Stimulated activated CD4-positive, alpha-beta T cell treated with anti-CD3 and anti-CD28 coated beads, TNF-alpha, amount 100 ng/mL, for 48 hours (primary cell): ENCODE results near the gene HBM.
"Not testable (repeated sequence)": the region's sequence is repeated elsewhere in the genome, so short reads cannot be mapped to it uniquely, and the experiment has no call there.

Experiments
- DNase-seq, 3 donors: peaks; one replicate each; pipeline ENCODE4 v3.0.0-alpha.2; 2020; ENCODE audit warnings: low read depth in 3 of 3

HBM gene

GRCh38 chr16:146646-147045 is 19.1 kb upstream of the HBM start:
- no peak for DNase-seq

GRCh38 chr16:149024-149660 is 16.6 kb upstream of the HBM start:
- no peak for DNase-seq

GRCh38 chr16:152141-153128 is 13.3 kb upstream of the HBM start, which contains the start of gene HBZ:
Gene HBZ, plus strand, starts transcription at chr16:152644. Its CDS starts 266 bp downstream, at chr16:152910.
- no peak for DNase-seq

- DNase-seq, result not testable (repeated sequence)
Measured at GRCh38 chr16:153129-153521, 12.7 kb upstream of the HBM start.

DNA sequence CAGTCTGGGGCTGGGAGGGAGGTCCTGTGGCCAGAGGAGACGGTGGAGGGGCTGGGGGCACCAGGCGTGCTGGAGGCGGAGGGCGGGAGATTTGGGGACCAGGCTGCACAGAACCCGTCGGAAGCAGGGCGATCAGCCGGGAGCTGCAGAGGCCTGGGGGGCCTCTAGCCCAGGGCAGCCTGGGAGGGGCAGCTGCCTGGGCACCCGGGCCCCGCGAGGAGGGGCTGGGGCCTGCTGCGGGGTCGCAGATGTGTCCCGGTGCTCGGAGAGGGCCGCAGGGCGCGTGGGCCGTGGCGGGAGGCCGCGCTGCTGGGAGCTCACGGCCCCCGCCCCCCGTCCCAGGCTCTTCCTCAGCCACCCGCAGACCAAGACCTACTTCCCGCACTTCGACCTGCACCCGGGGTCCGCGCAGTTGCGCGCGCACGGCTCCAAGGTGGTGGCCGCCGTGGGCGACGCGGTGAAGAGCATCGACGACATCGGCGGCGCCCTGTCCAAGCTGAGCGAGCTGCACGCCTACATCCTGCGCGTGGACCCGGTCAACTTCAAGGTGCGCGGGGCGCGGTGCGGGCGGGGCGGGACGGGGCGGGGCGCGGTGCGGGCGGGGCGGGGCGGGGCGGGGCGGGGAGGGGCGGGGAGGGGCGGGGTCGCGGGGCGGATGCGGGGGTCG is 12.1 kb upstream of the HBM start:
- DNase-seq, result not testable (repeated sequence)

DNA sequence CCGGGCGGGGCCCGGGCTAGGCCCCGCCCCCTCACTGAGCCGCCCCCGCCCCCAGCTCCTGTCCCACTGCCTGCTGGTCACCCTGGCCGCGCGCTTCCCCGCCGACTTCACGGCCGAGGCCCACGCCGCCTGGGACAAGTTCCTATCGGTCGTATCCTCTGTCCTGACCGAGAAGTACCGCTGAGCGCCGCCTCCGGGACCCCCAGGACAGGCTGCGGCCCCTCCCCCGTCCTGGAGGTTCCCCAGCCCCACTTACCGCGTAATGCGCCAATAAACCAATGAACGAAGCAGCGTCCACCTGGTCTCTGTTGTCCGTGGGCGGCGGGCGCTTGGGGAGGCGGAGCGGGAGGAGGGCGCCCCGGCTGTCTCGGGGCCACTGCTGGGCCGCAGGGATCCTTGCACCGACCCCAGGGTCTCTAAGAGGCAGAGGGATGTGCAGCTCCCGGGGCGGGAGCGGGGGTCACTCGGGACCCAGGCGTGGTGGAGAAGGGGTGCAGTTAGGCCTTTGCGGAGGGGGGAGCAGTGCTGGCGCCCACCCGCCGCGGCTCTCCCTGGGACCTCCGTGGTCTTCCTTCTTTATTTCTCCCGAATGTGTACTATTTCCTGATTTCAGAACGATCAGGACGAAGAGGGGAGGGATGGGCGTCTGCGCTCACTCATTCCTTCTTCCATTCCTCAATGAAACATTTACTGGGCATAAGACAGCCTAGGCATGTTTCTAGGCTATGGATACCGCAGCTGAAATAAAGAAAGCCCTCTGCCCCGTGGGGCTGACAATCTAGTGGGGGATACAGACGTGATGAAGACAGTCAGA is 11.4 kb upstream of the HBM start:
- DNase-seq, result no peak

GRCh38 chr16:155031-155398 is 10.8 kb upstream of the HBM start:
- no peak for DNase-seq

DNA sequence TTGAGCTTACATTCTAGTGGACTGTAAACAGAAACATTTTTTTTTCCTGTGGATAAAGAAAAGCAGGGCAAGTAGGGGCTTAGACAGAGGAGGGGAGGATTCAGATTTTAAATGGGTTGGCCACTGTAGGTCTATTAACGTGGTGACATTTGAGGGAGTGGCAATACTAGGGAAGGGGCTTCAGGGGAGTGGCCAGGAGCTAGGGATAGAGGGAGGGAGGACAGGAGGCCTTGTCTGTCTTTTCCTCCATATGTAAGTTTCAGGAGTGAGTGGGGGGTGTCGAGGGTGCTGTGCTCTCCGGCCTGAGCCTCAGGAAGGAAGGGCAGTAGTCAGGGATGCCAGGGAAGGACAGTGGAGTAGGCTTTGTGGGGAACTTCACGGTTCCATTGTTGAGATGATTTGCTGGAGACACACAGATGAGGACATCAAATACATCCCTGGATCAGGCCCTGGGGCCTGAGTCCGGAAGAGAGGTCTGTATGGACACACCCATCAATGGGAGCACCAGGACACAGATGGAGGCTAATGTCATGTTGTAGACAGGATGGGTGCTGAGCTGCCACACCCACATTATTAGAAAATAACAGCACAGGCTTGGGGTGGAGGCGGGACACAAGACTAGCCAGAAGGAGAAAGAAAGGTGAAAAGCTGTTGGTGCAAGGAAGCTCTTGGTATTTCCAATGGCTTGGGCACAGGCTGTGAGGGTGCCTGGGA is 6.5 kb upstream of the HBM start:
- DNase-seq, result no peak

- not testable (repeated sequence) for DNase-seq
Measured at GRCh38 chr16:160242-160641, 5.5 kb upstream of the HBM start.

DNA sequence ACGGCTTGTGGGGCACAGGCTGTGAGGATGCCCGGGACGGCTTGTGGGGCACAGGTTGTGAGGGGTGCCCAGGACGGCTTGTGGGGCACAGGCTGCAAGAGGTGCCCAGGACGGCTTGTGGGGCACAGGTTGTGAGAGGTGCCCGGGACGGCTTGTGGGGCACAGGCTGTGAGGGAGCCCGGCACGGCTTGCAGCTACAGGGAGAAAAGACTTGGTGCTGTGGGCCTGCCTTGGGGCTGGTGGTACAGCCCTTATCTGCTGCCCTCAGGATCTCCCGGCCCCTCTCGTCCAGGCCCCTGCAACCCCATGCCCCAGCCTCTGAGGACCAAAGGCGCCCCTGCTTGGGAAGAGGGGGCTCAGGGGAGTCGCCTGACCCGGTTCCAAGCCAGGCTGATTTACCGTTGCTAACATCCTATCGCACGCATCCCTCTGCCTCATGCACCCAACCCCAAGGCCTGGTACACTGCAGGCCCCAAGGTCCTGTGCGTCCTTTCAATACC is 5.0 kb upstream of the HBM start:
- DNase-seq, result no peak

- no peak for DNase-seq
Measured at GRCh38 chr16:162271-162991, 3.3 kb upstream of the HBM start.

- not testable (repeated sequence) for DNase-seq
Measured at GRCh38 chr16:163139-163538, 2.6 kb upstream of the HBM start.

DNA sequence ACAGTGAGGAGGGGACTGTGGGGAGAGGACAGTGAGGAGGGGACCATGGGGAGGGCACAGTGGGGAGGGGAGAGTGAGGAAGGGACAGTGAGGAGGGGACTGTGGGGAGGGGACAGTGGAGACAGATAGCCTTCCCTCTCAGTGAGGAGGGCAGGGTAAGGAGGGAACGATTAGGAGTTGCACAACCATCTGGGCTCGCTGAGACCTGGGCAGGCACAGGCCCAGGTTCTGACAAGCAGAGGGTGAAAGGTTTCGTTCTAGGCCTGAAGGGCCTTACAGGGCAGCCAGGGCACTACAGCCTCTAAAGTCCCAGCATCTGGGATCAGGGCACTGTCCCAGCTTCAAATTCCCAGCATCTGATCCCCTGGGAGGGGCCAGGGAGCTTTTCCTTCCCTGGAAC is 2.1 kb upstream of the HBM start:
- not testable (repeated sequence) for DNase-seq

- not testable (repeated sequence) for DNase-seq
Measured at GRCh38 chr16:164134-164823, 1.5 kb upstream of the HBM start.

DNA sequence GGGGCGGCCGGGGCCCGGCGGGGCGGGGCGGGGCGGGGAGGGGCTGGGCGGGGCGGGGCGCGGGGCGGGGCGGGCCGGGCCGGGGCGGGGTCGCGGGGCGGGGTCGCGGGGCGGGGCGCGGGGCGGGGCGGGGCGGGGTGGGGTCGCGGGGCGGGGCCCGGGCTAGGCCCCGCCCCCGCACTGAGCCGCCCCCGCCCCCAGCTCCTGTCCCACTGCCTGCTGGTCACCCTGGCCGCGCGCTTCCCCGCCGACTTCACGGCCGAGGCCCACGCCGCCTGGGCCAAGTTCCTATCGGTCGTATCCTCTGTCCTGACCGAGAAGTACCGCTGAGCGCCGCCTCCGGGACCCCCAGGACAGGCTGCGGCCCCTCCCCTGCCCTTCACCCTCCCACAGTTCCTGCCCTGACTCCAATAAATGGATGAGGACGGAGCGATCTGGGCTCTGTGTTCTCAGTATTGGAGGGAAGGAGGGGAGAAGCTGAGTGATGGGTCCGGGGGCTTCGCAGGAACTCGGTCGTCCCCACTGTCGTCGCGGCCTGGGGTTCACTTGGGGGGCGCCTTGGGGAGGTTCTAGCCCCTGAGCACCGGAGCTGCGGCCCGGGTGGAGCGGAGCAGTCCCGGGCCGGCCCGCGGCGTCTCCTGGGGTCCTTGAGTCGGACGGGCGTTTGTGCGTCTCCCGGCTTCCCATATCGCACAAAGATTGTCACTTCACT is 795 bp upstream of the HBM start:
- DNase-seq, result no peak

DNA sequence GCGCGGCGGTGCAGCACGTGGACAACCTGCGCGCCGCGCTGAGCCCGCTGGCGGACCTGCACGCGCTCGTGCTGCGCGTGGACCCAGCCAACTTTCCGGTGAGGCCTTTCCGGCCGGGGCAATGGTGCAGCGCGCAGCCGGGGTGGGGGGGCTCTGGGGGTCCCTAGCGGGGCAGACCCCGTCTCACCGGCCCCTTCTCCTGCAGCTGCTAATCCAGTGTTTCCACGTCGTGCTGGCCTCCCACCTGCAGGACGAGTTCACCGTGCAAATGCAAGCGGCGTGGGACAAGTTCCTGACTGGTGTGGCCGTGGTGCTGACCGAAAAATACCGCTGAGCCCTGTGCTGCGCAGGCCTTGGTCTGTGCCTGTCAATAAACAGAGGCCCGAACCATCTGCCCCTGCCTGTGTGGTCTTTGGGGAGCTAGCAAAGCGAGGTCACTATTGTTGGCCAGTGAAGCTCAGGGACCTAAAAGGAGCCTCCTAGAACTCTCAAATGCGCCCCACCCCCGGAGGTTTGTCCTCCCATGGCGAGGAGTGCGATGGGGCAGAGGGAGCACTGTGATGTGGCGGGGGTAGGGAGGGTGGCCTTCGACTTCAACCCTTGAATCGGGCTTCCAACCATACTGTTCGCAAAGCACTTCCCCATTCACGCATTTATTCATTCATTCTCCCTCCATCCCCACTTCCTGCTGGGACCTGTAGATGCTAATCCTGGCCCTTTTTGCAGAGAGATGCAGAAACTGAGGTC is 770 bp downstream of the HBM start:
- DNase-seq, result no peak

DNA sequence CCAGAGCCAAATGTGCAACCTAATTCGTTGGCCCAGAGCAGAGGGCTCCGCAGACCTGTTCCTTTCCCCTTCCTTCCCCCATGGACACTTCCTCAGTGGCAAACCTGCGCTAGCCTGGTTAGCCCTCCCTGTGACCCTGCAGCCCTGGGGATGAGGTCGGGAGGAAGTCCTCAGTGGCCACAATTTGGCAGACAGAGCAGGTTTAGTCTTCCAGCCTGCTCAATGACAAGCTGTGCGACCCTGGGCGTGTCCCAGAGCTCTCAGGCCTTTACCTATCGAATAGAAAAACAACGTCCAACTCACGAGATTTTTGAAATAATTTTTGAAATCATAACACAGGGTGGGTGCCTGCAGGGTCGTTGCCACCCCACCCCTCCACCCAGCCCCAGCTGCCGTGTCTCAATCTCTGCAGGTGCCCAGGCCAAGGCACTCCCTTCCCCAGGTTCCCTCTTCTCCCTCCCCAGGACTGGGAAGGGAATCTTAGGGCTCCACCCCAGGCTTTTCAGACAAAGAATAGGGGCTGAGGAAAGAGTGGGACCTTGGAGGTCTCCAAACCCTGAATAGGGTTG is 1.4 kb downstream of the HBM start:
- DNase-seq, result no peak

GRCh38 chr16:168424-168823 is 2.6 kb downstream of the HBM start:
- DNase-seq, result no peak
